Measurements from ENCODE around the gene OR6M1.

OR6M1 gene

GRCh38 chr11:123775289-123775688 is 30.9 kb downstream of the OR6M1 start:
- no peak for DNase-seq

DNA sequence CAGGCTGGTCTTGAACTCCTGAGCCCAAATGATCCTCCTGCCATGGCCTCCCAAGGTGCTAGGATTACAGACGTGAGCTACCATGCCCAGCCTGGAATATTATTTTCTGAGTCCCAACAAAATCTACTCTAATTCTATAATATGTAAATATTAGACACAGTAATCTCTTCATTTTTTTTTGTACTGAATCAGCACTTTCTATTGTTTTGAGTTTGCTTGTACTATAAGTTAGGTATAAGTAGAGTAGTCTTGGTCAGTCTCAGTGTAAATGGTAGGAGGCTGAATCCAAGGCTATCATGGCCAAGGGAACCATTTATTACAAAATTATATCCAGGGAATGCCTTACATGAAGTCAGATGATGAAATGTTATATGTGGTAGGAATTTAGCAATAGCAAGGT is 32.2 kb downstream of the OR6M1 start:
- DNase-seq: no peak

GRCh38 chr11:123773026-123773425 is 33.1 kb downstream of the OR6M1 start:
- DNase-seq: no peak

- no peak for DNase-seq
These were observed 34.5 kb downstream of the OR6M1 start for GRCh38 chr11:123771664-123772063.

DNA sequence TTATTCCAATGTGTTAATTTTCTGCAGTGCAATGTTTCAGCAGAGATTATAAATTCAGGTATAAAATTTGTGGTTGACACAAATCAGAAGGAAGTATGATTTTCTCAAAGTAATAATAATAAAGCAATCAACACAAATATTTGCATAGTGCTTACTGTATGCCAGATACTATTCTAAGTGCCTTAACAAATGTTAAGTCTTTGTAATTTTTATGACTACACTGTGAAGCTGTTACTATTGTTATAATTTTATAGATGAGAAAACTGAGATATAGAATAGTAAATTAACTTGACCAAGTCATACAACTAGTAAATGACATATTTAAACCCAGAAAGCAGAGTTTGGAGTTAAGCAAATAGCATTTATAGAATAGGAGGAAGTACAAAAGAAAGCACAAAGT is 35.4 kb downstream of the OR6M1 start:
- DNase-seq: no peak

DNA sequence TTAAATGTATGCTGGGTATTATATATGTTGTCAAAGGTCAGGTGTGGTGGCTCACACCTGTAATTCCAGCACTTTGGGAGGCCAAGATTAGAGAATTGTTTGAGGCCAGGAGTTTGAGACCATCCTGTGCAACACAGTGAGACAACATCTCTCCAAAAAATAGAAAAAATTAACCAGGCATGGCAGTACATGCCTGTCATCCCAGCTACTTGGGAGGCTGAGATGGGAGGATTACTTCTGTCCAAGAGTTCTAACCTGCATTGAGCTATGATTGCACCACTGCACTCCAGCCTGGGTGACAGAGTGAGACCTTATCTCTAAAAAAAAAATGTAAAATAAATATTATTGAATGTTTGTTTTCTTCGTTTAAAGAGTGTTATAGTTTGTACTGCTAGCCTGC is 40.5 kb downstream of the OR6M1 start:
- no peak for DNase-seq

- DNase-seq: no peak
These were observed 43.7 kb downstream of the OR6M1 start for GRCh38 chr11:123762422-123762821.

DNA sequence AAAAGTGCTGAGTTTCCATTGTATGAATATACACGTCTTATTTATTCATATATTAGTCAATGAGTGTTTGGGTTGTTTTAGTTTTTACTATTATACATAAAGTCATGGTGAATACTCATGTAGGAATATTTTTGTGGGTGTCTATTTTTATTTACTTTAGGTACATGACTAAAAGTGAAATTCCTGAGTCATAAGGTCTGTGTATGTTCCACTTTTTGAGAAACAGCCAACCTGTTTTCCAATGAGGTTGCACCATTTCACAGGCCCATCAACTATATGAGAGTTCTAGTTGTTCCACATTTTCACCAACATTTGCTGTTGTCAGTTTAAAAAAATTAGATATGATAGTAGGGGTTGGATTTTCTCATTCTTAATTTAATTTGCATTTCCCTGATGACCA is 45.3 kb downstream of the OR6M1 start:
- DNase-seq: no peak

GRCh38 chr11:123757976-123758375 is 48.2 kb downstream of the OR6M1 start:
- DNase-seq: no peak

GRCh38 chr11:123755813-123756212 is 50.3 kb downstream of the OR6M1 start:
- no peak for DNase-seq
